Measurements from ENCODE around the gene POMGNT1.

POMGNT1 gene

DNA sequence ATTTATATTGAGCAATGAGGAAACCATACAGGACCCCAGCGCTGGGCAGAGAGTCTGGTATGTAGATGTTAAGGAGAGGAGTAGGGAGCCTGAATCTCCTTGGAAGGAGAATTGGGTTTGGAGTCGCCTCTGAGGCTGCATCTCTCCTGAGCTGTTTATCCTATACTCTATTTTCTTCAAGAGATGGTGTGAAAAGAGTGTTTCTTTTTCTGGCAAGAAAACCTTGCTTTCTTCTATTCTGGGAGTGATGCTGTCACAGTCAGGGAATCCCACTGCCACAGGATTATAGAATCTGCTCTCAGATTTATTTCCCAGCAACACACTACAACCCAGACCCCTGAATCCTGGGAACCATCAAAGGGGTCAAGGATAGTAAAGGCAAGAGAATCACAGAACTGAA is 8.2 kb upstream of the POMGNT1 start:
- no peak for DNase-seq

GRCh38 chr1:46205791-46206190 is 7.6 kb upstream of the POMGNT1 start:
- DNase-seq, result no peak

GRCh38 chr1:46205141-46205540 is 6.9 kb upstream of the POMGNT1 start:
- no peak for DNase-seq

- peak in 1 of 3 experiments; percentile 47 for DNase-seq
Observed at GRCh38 chr1:46204406-46204742, 6.1 kb upstream of the POMGNT1 start.

- DNase-seq, result no peak
Observed at GRCh38 chr1:46203738-46204405, 5.6 kb upstream of the POMGNT1 start.

DNA sequence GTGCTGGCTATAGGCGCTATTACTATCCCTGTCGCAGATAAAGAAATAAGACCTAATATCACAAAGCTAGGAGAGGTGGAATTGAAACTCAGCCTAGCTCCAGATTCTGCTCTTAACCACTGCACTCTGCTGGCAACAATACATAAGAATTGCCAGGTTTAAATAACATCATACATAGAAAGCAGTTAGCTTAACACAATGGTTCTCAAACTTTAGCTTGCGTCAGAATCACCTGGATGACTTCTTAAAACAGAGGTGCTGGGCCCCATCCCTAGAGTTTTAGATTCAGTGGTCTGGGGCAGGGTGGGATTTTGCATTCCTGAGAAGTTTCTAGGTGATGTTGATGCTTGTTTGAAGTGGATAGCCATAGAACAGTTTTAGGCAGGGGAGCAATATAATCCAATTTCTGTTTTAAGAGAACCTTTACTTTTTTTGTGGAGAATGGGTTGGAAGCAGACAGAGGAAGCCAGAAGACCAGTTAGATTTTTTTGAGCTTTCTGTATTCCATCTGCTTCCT is 1.1 kb upstream of the POMGNT1 start:
- DNase-seq, result no peak

DNA sequence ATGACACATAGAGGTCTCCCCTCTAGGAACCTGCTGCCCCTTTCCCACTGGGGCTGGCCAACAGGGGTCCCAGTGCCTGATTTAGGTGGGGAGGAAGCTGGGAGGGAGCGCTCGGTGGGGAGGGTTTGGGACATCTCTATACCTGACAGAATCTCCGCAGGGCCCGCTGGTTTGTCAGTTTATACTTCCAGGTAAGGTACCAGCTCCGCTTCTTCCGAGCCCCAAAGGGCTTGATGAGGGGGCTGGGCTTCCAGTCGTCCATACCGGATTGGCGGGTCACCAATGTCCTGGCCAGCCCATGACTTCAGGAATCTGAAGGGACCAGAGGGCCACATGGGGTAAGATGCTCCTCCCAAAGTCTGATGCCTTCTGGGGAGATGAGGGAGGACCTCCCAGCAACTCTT is 672 bp downstream of the POMGNT1 start:
- DNase-seq, result no peak

DNA sequence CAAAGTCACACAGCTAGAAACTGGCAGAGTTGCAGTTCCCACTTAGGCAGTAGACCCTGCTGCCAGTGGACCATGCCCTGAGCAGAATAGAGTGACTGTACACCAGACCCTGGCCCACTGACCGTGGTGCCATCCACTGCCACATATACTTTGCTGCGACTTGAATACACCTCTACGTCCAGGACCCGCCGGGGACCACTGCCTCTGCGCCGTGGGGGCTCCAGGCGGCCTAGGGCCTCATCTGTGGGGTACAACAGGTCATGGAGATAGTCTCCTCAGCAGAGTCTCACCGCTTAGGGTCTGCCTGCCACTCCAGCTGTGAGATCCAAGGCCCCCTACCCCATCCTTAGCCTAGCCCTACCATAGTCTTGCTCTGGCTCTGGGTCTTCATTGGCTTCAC is 1.6 kb downstream of the POMGNT1 start:
- no peak for DNase-seq

- no peak for DNase-seq
Observed at GRCh38 chr1:46194641-46195193, 3.5 kb downstream of the POMGNT1 start.

GRCh38 chr1:46193984-46194570 is 4.2 kb downstream of the POMGNT1 start:
- no peak for DNase-seq

DNA sequence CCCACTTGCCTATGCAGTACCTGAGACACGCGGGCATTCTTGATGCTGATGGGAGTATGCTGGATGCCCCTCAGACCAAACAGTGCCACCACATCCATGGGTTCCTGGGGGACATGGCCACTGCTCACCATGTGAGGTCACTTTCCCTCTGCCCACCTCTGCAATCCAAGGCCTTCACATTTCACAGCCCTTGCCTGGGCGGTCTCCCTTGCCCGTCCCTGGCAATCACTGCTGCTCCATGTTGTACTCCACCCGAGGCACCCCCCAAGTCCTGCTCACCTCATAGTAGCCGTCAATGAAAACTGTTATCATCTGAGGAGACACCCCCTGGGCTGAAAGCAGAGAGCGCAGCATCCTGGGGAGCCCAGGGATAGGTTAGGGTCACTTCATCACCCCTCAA is 4.9 kb downstream of the POMGNT1 start:
- DNase-seq, result no peak

DNA sequence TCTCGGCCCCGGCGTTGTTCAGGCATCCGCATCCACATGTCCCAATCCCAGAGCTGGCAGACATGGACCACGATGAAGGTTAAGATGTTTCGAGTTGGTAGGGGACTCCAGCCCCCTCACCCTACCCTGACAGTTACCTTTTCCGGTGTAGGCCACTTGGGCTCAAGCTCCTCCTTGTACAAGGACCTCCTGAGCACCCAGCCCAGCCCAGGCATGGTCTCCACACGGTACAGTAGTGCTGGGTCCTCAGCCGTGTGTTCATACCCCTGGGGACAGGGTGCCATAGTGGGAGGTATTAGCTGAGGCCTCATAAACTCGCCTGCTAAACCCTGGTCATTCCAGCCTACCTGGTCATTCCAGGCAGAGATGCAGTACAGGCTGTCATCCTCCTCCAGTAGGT is 6.1 kb downstream of the POMGNT1 start:
- DNase-seq, result no peak

- no peak for DNase-seq
Observed at GRCh38 chr1:46191033-46191701, 7.1 kb downstream of the POMGNT1 start.

GRCh38 chr1:46190539-46190938 is 7.7 kb downstream of the POMGNT1 start:
- DNase-seq, result no peak

- DNase-seq, result no peak
Observed at GRCh38 chr1:46188295-46189030, 9.8 kb downstream of the POMGNT1 start.

DNA sequence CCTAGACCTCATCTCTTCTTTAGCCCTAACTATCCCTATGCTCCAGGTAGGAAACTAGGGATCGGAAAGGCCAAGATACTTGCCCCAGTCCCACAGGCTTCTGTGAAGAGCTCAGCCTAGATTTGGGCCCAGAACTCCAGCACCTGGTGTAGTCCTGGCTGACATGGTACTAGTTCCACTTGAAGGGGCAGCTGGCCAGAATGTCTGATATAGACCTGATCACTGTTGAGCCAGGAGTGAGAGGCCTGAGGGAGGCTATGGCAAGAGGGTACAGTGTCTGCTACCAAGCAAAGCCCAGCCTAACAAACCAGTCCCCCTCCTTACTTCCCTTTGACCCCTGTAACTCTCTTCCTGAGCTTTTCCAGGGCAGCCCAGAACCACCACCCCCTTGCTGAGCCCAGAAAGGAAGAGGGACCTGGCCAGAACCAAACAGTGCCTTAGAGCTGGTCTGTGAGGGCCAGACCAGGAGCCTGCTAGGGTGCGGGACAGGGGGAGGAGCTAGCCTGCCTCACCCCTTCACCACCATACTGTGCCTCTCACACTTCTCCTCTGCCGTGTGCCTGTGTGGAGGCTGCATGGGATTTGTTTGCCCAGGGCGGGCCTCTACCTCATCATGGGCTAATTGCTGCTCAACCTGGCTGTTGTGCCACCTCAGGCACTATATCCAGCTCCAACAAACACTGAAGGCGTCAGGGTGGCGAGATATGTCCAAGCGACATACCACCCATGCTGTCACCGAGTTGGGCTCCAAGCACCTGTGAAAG is 10.9 kb downstream of the POMGNT1 start:
- peak; percentile 22 to 91 (median 80) for DNase-seq

- DNase-seq, result no peak
Observed at GRCh38 chr1:46186076-46186475, 12.2 kb downstream of the POMGNT1 start.

DNA sequence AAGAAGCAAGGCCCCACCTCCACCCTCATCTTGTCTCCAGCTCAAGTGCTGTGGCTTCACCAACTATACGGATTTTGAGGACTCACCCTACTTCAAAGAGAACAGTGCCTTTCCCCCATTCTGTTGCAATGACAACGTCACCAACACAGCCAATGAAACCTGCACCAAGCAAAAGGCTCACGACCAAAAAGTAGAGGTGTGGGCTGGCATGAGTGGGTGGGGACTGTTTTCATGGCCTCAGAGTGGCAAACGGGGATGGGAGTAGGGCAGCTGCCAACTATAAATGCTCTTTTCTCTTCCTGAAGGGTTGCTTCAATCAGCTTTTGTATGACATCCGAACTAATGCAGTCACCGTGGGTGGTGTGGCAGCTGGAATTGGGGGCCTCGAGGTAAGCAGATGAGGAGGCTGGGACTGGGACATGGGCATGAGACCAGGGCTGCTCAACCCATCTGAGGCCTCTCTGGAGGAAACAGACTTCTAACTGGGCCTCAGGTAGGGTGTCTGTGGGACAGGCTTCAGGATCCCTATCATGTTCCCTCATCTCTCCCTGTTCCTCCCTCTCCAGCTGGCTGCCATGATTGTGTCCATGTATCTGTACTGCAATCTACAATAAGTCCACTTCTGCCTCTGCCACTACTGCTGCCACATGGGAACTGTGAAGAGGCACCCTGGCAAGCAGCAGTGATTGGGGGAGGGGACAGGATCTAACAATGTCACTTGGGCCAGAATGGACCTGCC is 13.1 kb downstream of the POMGNT1 start:
- DNase-seq, result no peak

DNA sequence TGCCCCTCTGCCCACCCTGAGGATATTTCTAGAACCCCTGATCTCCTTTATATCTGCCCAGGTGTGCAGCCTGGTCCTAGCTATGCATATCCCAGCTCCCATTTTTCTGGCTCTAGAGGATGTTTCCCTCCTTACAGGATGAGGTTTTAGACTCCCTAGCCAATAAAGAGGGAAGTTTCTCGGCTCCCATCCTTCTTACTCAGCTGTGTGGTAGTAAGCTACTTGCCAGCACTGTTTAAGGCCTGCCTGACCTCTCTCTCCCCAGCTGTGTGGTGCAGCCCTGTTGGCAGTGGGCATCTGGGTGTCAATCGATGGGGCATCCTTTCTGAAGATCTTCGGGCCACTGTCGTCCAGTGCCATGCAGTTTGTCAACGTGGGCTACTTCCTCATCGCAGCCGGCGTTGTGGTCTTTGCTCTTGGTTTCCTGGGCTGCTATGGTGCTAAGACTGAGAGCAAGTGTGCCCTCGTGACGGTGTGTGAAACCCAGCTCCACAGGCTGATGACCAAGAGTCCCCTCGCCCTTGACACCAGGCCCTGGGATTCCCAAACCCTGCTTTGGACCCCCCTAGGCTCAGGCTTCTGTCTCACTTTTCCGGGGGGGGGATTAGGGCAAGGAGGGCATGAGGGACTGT is 14.2 kb downstream of the POMGNT1 start:
- DNase-seq, result no peak

DNA sequence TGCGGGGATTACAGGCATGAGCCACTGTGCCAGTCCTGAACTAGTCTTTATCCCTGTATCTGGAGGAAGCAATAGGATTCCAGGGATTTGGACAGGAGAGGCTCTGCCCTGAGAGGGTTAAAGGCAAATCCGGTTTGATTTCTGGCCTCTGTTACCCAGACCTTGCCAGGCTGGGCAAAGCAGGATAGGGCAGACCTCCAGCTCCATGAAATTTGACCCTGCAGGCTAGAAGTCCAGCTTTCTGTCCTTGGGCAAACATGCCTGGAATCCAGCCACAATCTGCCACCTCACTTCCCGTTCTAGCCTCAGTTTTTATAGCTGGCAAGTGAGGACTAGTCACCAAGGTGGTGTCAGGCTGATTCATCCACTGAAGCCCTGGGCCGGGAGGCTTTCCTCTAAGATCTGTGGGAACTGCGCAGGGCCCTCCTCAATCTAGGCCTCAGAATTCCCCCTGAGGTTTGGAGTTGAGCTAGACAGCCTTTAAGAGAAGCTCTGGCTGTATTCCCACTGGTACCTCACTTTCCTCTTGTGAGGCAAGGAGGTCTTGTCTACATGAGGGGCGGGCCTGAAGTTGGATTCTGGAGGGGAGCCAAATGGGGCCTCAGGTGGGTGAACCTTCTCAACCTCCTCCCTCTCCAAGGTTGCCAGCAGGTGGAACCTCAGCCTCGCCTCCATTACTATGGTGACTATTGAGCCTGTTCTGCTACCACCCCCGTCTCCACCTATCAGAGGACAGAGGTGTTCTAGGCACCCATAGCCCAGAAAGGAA is 15.0 kb downstream of the POMGNT1 start:
- DNase-seq, result peak; percentile 58 to 68 (median 60)
